Activated CD8-positive, alpha-beta memory T cell treated with anti-CD3 and anti-CD28 coated beads, Interleukin-2, amount 50 U/mL, for 1 hour (primary cell): Measurements from ENCODE around the gene AKAP12.

Experiments used
- DNase-seq: peaks from one replicate; pipeline ENCODE4 v3.0.0-alpha.2; 2020; ENCODE audit errors: extremely low read depth

The AKAP12 gene

GRCh38 chr6:151233731-151234130, 6.0 kb upstream of the AKAP12 start:
- DNase-seq, result no peak

- DNase-seq, result no peak
Observed at GRCh38 chr6:151236668-151237401, 2.9 kb upstream of the AKAP12 start.

GRCh38 chr6:151240036-151240685, 394 bp downstream of the AKAP12 start:
- DNase-seq, result no peak

GRCh38 chr6:151240791-151241642, 1.2 kb downstream of the AKAP12 start:
- no peak for DNase-seq

- no peak for DNase-seq
Observed at GRCh38 chr6:151241853-151242252, 2.1 kb downstream of the AKAP12 start.

- DNase-seq, result no peak
Observed at GRCh38 chr6:151242420-151242861, 2.7 kb downstream of the AKAP12 start.

- DNase-seq, result no peak
Observed at GRCh38 chr6:151243481-151243880, 3.7 kb downstream of the AKAP12 start.

- no peak for DNase-seq
Observed at GRCh38 chr6:151247490-151247889, 7.7 kb downstream of the AKAP12 start.

- DNase-seq, result no peak
Observed at GRCh38 chr6:151248295-151248694, 8.5 kb downstream of the AKAP12 start.

- no peak for DNase-seq
Observed at GRCh38 chr6:151252634-151253033, 12.9 kb downstream of the AKAP12 start.

GRCh38 chr6:151254451-151255081, 14.8 kb downstream of the AKAP12 start:
- DNase-seq, result no peak

- no peak for DNase-seq
Observed at GRCh38 chr6:151255811-151256210, 16.0 kb downstream of the AKAP12 start.

GRCh38 chr6:151257985-151258445, 18.2 kb downstream of the AKAP12 start:
- DNase-seq, result no peak

- no peak for DNase-seq
Observed at GRCh38 chr6:151260205-151260604, 20.4 kb downstream of the AKAP12 start.

- DNase-seq, result no peak
Observed at GRCh38 chr6:151263035-151263434, 23.3 kb downstream of the AKAP12 start.

GRCh38 chr6:151263967-151264366, 24.2 kb downstream of the AKAP12 start:
- DNase-seq, result no peak

GRCh38 chr6:151265282-151265681, 25.5 kb downstream of the AKAP12 start:
- no peak for DNase-seq

- DNase-seq, result no peak
Observed at GRCh38 chr6:151269321-151269995, 29.7 kb downstream of the AKAP12 start.

GRCh38 chr6:151275121-151275520, 35.4 kb downstream of the AKAP12 start:
- no peak for DNase-seq

- no peak for DNase-seq
Observed at GRCh38 chr6:151275566-151275965, 35.8 kb downstream of the AKAP12 start.

GRCh38 chr6:151276112-151276740, 36.5 kb downstream of the AKAP12 start:
- no peak for DNase-seq
